ENCODE results near the gene EXOC4.

DNA sequence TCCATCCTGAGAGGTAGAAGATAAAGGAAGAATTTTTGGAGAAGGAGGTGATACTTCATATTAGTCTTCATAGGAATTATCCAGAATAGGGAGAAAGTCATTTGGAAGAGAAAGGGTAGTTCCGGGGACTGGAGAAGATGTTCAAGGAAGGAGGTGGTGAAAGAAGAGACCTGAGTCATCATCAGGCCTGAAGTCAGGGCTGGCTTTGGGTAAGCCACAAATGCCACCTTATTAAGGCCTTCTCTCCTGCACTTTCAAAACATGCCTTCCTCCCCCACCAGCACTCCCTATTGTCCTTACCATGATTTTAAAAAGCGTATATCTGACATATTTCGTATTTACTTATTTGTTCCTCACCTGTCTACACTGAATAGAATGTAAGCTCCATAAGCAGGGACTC, 762.1 kb downstream of the EXOC4 start:
- no peak for TF ChIP-seq CTCF (IDR thresholded peaks at IDR 0.05)
- no peak for TF ChIP-seq EP300 (IDR thresholded peaks at IDR 0.05)

All from ovary (tissue), 3 donors.